ENCODE results near the gene CRMP1.

Gene CRMP1

DNA sequence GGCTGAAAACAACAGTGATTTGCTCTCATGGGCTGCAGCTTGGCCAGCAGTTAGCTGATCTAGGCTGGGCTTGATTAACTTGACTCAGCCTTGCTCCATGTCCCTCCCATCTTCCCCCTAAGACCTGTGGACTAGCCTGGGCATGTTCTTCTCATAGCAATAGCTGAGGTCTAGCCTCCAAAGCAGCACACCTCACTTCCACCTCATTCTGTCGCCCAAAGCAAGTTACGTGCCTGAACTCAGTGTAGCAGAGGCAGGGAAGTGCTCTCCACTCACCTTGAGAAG lies 119.7 kb downstream of the CRMP1 start:
- FAIRE-seq (no peak), DNase-seq (ENCODE audit: low spot score) (no peak)

DNA sequence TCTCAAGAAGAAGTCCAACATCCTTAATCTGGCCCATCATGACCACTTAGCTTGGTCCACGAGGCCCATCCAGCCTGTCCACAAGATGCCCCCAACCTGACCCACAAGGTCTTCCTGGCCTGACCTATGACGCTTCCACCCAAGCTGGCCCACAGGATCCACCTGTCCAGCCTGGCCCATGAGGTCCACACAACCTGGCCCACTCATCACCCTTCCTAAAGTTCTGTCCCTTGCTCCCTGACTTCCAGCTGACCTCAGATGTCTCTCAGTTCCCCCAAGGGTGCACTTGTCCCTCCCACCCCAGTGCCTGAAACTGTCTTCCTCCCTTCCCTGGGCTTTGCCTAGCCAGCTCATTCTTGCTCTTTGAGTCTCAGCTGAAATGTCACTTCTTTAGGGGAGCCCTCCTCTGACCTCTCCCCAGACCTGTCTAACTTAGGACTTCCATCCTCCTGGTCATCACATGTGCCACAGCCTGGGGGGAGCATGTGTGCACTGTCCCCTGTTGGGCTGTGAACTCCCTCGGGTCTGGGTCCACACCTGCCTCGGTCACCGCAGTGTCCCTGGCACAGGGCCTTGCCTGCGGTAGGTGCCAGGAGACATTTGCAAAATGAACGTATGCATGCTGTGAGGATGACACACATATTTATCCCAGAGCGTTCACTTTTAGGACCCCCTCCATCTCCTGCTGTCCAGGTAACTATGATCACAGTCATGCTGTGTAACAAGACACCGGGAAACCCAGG lies 120.2 kb downstream of the CRMP1 start:
- FAIRE-seq = no peak
- DNase-seq (ENCODE audit: low spot score) = no peak

Measured in RCC 7860 (cell line).